GM21529 (cell line): Measurements from ENCODE around the gene LCP1.
"Not testable (repeated sequence)": the region's sequence is repeated elsewhere in the genome, so short reads cannot be mapped to it uniquely, and the experiment has no call there.

Experiments
- ATAC-seq: cut with Tn5 transposase; IDR thresholded peaks from one replicate; pipeline ENCODE4 v1.9.1; 2021; ENCODE audit not compliant: unreplicated experiment

Gene LCP1

DNA sequence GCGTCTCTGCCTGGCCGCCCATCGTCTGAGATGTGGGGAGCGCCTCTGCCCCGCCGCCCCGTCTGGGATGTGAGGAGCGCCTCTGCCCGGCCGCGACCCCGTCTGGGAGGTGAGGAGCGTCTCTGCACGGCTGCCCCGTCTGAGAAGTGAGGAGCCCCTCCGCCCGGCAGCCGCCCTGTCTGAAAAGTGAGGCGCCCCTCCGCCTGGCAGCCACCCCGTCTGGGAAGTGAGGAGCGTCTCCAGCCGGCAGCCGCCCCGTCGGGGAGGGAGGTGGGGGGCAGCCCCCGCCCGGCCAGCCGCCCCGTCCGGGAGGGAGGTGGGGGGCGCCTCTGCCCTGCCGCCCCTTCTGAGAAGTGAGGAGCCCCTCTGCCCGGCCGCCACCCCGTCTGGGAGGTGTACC, 19.2 kb downstream of the LCP1 start:
- ATAC-seq = not testable (repeated sequence)

DNA sequence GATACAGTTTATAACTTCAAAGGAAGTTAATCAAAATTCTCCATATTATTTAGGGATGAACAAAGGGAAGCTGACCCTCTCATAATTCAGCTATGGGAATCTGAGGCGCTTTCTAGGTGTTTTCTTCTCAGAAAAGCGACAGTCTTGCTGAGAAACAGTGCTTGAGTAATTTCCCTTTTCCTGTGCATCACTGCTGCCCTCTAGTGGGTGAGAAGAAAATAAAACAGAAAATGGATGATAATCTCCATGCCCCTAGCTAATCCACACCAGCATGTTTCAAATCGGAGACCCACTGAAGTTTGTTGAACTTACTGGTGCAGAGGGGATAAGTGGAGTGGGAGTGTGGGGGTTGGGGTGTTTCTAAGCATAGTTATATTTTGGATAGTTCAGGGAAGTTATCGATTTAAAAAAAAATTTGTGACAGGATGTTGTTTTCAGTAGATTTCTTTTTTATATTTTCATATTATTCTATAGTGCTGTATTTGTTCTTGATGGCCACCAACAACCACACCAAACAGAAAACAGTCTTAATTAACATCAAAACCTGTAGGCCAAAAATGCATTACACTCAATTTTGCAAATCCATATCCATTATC, 21.4 kb downstream of the LCP1 start:
- no peak for ATAC-seq

GRCh38 chr13:46160065-46160464, 21.9 kb downstream of the LCP1 start:
- ATAC-seq = no peak

GRCh38 chr13:46158983-46159382, 23.0 kb downstream of the LCP1 start:
- ATAC-seq = no peak

DNA sequence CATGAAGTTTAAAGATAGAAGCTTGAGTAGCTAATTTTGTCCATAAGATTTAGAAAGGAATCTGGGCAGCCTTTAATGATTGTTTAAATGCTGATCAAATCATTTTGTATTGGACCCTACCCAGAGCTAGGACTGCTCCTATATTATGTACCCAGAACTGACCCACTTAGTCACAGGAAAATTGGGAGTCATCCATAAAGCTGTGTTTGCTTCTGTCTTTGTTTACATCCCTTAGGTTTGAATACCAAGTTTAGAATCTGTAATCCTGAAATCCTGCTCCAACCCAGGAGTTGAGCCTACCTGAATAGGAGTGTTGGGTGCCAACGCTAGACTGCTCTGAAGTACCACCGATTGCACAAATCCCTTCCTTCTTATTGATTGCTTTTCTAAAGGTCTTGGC, 23.8 kb downstream of the LCP1 start:
- no peak for ATAC-seq

DNA sequence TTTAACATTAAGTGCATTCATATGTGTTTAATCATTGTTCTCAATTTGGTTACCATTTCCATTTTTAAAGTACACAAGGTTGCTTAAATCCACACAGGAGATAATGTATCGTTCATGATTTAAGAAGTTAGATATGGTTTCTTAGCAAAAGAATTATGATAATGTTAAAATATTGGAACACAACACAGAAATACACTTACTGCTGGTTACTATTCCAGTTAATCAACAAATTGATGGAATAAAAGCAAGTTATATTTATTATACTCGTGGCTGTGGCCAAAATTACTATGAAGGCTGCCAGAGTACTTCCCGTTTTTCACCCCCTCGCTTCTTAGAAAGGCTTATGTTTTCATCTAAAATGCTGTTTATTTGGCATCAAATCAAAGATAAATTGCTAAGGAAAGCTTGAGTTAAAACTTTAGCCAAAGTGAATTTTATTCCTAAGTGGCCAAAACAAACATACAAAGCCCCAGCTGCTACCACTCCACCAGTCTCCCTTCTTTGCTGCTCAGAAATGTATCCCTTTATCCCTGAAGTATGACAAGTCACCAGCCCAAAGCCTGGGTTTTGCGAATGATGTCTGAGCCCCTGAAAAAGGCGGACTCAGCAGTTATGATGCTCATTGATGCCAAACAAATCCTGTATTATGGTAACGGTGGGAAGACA, 27.7 kb downstream of the LCP1 start:
- ATAC-seq = no peak

GRCh38 chr13:46152627-46153328, 29.2 kb downstream of the LCP1 start:
- no peak for ATAC-seq

- ATAC-seq = no peak
Measured at GRCh38 chr13:46150134-46150693, 31.8 kb downstream of the LCP1 start.

GRCh38 chr13:46149272-46150133, 32.5 kb downstream of the LCP1 start:
- no peak for ATAC-seq

- no peak for ATAC-seq
Measured at GRCh38 chr13:46146898-46147297, 35.1 kb downstream of the LCP1 start.

DNA sequence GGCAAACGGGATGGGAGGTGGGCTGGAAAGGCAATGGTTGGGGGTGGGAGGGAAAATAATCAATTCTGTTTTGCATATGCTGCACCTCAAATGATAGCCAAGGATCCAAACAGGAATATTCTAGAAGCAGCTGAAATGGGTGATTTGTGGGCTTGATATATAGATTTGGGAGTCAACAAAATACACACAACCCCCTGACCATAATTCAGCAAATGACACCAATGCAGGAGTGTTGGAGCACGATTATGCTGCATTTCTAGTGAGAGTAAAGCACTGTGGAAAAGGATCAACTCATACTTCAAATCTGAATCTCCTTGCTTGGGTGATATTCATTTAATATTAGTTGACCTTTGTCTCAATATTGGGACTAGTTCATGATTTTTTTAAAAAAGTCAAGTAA, 36.0 kb downstream of the LCP1 start:
- ATAC-seq = no peak

- no peak for ATAC-seq
Measured at GRCh38 chr13:46145135-46145534, 36.8 kb downstream of the LCP1 start.

DNA sequence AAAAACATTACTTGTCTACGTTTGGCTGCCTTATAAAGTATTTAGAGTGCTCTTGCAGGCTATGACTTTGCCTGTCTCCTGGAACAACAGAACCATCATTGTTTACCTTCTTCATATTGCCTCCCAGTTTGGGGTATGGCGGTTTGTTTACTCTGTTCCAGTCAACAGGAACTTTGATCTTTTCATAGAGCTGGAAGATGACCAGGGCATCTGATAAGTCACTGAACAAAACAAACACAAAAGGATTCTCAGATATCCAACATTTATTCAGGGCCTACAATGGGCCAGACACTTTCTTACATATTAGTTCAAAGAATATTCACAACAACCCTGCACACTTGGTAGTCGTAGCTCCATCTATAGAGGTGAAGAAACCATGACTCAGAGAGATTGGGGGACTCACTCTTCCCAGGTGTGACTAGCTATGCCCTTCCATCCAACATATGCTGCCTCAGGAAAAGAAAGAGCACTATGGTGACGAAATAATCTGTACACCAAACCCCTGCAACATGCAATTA, 38.7 kb downstream of the LCP1 start:
- no peak for ATAC-seq

- ATAC-seq = no peak
Measured at GRCh38 chr13:46142776-46143175, 39.2 kb downstream of the LCP1 start.

DNA sequence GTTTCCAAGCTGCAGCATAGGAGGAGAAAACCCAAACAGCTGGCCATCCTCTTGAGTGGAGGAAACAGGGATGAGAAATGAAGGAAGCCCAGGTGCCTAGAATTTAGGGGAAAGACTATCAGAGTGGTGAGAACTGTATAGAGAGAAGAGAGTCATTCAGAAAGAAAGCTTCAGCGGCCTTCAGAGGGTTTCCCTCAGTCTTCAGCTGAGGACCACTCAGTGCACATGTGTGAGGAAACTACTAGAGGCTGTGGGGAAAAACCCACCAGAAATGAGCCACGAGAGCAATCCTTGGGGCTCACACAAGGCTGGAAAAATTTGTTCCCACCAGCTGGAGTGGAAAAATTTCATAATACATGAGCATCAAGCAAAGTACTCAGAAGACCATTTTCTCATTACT, 41.9 kb downstream of the LCP1 start:
- no peak for ATAC-seq

DNA sequence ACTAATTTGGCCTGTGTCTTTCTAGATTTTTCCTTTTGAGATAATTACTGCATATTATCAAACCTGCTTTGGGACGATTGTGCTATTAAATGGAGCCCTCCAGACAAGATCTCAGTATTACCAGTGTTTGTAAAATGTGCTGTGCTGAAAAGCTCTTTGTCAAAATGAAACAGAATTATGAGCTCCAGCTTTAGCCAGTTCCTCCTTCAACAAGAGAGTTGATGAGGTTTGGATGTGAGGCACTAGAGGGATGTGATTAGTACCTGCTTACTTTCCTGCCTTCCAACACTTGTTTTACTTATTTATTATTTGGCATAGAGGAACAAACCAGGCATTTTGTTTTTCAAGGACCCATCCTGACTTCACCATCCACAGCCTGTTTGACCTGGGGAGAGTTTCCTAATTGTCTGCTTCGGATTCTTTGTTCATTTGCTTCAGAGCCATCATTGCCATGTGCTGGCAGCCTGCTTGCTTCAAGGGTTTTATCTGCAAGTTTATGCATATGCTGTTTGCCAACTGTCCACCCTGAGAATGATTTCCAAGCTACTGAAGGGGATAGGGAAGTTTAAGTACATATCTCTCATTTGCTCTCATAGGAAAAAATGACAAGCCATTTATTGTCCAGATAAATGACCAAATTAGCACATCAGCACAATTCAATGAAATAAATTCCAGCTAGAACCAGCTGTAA, 44.2 kb downstream of the LCP1 start:
- no peak for ATAC-seq

DNA sequence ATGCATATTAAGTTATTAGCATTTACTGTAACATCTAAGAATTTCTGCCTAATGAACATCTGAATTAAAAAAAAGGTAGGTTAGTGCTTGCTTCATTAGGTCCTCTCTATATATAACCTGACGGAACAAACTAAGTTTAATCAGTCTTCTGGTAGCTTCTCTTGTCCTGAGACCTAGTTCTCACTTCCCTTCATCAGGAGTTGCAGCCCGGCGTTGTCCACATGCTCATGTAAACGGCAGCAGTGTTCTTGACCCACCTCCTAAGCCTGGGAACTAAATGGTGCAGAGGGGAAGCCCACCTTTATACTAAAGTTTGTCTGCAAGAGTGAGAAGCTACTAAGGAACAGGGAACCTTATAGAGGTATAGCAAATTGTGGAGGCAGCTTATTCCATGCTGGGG, 45.3 kb downstream of the LCP1 start:
- ATAC-seq = no peak

DNA sequence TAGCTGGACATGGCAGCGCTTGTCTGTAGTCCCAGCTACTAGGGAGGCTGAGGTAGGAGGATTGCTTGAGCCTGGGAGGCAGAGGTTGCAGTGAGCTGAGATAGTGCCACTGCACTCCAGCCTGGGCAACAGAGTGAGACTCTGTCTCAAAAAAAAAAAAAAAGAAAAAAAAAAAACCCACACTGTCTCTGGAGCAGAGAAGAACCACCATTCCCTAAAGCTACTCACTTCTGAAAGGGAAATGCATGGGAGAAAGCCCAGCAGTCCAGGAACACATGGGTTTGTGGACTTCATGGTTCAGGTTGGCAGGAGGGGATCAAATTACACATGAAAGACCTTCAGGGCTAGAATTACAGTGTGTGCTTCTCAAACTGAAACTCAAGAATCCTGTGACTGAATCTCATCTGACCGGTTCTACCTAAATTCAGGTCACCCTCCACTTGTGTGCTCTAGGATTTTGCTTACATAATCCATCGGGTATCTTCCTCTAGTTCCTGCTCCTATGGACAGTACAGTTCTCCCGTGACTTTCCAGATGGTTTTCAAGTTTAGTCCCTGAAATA, 46.9 kb downstream of the LCP1 start:
- ATAC-seq = no peak

DNA sequence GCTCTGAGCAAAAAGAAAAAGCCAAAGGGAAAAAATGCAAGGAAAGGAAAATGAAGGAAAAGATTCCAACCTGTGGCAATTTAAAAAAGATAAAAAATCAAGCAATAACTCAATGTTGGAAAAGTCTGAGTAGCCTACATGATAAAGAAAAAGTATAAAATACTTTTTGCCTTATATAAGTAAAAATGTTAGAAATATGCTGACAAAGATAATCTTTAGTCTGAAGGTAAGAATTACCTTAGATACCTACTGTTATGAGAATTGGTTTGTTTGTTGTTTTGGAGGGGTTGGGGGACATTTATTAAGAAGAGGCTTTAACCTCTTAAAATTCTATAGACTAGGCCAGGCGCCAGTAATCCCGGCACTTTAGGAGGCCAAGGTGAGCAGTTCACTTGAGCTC, 47.5 kb downstream of the LCP1 start:
- ATAC-seq = no peak

- ATAC-seq = no peak
Measured at GRCh38 chr13:46132109-46132508, 49.9 kb downstream of the LCP1 start.
